Omental fat pad (tissue), 4 donors: ENCODE data around the gene RETNLB. TPM values are rescaled to one million over a fixed set of nuclear protein-coding genes. Genes with fewer than 3 reads are reported as not detected.

Experiments
- ATAC-seq: fragments of 150-250 bp; one replicate; pipeline ENCODE4 v1.9.1; 2016; ENCODE audit warnings: mild to moderate bottlenecking, moderate library complexity; ENCODE audit not compliant: low FRiP score
- DNase-seq: peaks from one replicate; pipeline ENCODE4 v3.0.0-alpha.2; 2019; ENCODE audit warnings: low spot score
- total RNA-seq, 4 donors: library from RNA; depleted of rRNA; stranded (reverse); fragments of >200 nt; gene quantifications; one replicate each; pipeline ENCODE4 v1.1.0, GENCODE V29; 2016
- TF ChIP-seq, protein P1 (sequence below), 3 donors: fragments of 450-650 bp; IDR thresholded peaks; one replicate each; pipeline ENCODE4 v1.5.1; 2016 to 2017; ENCODE audit warnings: antibody characterized with exemption in 3 of 3, mild to moderate bottlenecking in 3 of 3, moderate library complexity in 2 of 3

RETNLB gene
- total RNA-seq, 4 donors from 2014 or later = not detected

DNA sequence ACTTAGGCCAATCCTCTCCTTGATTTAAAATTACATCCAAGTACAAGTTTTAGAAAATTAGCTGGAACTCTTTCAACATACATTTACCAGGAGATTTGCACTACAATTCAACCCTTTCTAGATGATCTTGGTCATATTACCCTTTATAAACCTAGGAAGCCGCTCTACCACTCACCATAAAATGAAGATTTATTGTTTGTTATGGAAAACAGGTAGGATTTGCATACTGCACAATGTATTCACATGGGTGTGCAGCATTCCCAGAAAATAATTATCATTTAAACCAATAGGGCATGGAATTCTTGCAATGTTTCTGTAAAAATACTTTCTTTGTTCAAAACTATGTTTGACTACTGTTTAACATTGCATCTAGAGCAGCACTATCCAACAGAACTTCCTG is 18.4 kb upstream of the RETNLB start:
- ATAC-seq = no peak
- DNase-seq = no peak
- TF ChIP-seq, protein P1, sequence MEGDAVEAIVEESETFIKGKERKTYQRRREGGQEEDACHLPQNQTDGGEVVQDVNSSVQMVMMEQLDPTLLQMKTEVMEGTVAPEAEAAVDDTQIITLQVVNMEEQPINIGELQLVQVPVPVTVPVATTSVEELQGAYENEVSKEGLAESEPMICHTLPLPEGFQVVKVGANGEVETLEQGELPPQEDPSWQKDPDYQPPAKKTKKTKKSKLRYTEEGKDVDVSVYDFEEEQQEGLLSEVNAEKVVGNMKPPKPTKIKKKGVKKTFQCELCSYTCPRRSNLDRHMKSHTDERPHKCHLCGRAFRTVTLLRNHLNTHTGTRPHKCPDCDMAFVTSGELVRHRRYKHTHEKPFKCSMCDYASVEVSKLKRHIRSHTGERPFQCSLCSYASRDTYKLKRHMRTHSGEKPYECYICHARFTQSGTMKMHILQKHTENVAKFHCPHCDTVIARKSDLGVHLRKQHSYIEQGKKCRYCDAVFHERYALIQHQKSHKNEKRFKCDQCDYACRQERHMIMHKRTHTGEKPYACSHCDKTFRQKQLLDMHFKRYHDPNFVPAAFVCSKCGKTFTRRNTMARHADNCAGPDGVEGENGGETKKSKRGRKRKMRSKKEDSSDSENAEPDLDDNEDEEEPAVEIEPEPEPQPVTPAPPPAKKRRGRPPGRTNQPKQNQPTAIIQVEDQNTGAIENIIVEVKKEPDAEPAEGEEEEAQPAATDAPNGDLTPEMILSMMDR (IDR thresholded peaks at IDR 0.05) = no peak

DNA sequence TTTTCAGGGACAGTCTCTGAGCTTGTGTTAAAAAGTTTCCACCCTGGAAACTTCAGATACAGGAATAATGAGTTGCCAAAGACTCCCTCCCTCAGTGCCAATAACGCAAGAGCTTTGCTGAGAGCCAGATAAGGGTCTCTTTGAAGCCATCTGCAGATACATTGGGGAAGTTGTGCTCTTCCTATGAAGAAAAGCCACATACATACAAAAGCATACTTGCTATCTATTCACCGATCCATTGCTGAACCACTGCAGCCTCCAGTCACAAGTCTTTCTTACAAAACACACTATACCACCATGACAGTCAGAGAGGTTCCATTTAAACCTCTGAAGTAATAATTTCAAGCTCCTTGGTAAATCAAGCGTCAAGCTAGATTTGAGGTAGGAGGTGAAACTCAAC is 10.0 kb upstream of the RETNLB start:
- ATAC-seq = no peak
- TF ChIP-seq, protein P1 (IDR thresholded peaks at IDR 0.05) = no peak
- no peak for DNase-seq

DNA sequence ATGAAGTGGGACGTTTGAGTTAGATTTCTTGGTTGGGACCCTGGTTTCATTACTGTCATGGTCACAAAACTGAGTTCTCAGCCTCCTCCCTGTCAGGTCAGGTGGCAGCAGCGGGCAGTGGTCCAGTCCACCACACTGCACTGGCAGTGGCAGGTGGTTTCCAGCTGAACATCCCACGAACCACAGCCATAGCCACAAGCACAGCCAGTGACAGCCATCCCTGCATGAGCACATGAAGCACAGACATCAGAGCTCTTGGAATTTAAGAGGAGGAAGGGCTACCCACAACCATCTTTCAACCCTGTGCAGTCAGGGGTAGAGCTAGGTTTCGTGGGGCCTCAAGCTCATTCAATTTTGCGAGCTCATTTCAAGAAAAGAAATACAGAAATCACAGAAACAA is 1.5 kb downstream of the RETNLB start:
- TF ChIP-seq, protein P1 (IDR thresholded peaks at IDR 0.05) = no peak
- no peak for DNase-seq
- ATAC-seq = no peak

DNA sequence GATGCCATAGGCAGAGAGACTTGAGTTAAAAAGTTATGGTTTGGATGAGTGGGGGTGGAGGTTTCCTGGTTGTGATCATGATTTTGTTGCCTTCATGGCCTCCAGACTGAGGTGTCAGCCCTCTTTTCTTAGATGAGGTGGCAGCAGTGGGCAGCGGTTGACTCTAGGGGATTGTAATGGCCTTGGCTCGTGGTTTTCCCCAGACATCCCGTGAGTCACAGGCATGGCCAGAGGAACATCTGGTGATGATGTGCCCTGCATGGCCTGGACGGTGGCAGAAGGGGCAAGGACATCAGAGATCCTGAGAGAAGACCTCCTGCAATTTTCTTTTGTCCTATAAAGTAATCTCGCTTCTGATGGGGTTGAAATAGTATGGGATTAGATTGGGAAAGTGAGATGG is 12.4 kb downstream of the RETNLB start:
- no peak for DNase-seq
- no peak for ATAC-seq
- TF ChIP-seq, protein P1 (IDR thresholded peaks at IDR 0.05) = no peak

DNA sequence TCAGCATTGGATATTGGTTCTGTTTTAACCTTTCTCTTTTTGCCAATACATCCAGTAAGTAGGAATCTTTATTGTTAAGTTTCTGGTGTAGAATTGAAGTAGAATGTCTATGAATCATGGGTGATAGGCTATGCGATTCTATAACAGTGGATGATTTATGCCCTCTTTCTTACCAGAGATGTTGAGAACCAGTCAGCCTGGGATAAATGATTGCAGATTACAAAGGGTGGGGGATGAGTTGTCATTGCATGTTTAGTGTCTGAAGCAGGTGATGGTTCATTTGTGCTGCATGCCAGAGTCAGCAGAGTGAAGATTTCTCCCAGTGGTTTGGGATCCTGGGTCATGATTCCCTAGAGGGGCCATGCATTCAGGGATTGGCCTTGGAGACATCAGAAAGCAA is 14.3 kb downstream of the RETNLB start:
- no peak for DNase-seq
- ATAC-seq = no peak
- TF ChIP-seq, protein P1 (IDR thresholded peaks at IDR 0.05) = no peak

DNA sequence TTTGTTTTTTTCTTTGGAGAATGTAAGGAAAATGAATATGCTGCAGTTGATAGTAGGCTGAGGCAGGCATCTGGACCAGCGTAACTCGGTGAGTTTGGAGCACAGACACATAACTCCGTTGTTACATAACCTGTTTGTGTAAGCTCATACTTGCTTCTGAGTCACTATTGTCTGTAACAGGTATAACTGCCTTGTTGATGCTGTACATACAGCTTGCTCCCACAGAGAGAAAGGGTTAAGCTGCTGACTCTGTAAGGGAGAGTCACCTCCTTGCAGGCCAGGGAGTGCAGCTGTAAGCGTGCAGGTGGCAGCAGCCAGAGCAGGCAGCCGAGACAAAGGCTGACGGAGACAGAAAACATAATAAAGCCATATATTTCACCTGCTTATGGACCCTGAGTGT is 20.4 kb downstream of the RETNLB start:
- DNase-seq (no peak), ATAC-seq (no peak)
- TF ChIP-seq, protein P1 (IDR thresholded peaks at IDR 0.05) = no peak

DNA sequence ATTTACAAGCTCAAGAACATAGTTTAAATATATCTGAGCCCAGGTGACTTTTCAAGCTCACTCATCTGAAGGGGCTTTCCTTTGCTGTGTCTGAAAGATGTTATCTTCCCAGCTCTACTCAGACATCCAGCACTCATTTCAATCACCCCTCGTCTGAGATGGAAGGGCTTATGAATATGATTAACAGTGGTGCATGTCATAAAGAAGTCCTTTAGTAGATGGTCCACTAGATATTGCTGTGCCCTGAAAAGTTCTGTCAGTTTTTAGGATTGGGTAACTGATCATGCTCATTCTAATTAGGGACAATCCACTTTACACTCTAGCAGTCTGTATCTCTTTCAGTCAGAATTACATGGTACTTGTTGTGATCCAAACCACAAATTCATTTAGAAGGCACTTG is 28.3 kb downstream of the RETNLB start:
- ATAC-seq (no peak), DNase-seq (no peak)

More for the DNA sequence above, 28.3 kb downstream of the RETNLB start:
- TF ChIP-seq, protein P1 (IDR thresholded peaks at IDR 0.05) = no peak
